GM12891 (cell line): ENCODE results near the gene DHRS4L2.
"Not testable (repeated sequence)": the region's sequence is repeated elsewhere in the genome, so short reads cannot be mapped to it uniquely, and the experiment has no call there.

Source experiments
- DNase-seq: peaks from one replicate; pipeline ENCODE4 v3.0.0; 2011; ENCODE audit warnings: low spot score; ENCODE audit not compliant: insufficient read length
- FAIRE-seq: peaks from 2 replicates; lab custom pipeline; 2011; peaks lifted over from hg19 to GRCh38; lab: Jason Lieb, UNC
- PAX5 ChIP-seq: IDR thresholded peaks from 2 replicates; pipeline ENCODE4 v1.6.1; 2011; ENCODE audit warnings: low read length, moderate library complexity, mild to moderate bottlenecking; ENCODE audit not compliant: insufficient read depth, severe bottlenecking
- POLR2A ChIP-seq: IDR thresholded peaks from 2 replicates; pipeline ENCODE4 v1.6.1; 2011; ENCODE audit warnings: low read depth, low read length, control low read depth
- POLR2AphosphoS5 ChIP-seq: IDR thresholded peaks from 2 replicates; pipeline ENCODE4 v1.6.1; 2011; ENCODE audit warnings: low read depth, low read length, control low read depth
- POU2F2 ChIP-seq: IDR thresholded peaks from 2 replicates; pipeline ENCODE4 v1.6.1; 2011; ENCODE audit warnings: low read depth, mild to moderate bottlenecking, control low read depth, low read length, moderate library complexity
- SPI1 ChIP-seq: IDR thresholded peaks from 2 replicates; pipeline ENCODE4 v1.6.1; 2011; ENCODE audit warnings: low read depth, low read length, control low read depth
- TAF1 ChIP-seq: IDR thresholded peaks from 2 replicates; pipeline ENCODE4 v1.6.1; 2011; ENCODE audit warnings: low read depth, low read length, control low read depth

DHRS4L2 gene

DNA sequence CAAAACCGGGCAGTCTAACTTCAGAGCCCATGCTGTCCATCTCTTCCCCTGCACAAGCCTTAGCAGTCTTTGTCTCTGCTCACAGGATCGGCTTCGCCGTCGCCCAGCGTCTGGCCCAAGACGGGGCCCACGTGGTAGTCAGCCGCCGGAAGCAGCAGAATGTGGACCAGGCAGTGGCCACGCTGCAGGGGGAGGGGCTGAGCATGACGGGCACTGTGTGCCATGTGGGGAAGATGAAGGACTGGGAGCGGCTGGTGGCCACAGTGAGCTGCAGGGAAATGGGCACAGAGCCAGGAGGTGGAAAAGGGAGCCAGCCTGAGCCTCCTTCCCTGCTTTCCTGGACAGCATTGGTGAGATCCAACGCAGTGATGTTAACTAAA, 48.9 kb downstream of the DHRS4L2 start:
- TF ChIP-seq TAF1 (no peak), POLR2AphosphoS5 (no peak), POU2F2 (no peak), SPI1 (no peak), PAX5 (no peak), POLR2A (no peak)
- DNase-seq (no peak), FAIRE-seq (no peak)

DNA sequence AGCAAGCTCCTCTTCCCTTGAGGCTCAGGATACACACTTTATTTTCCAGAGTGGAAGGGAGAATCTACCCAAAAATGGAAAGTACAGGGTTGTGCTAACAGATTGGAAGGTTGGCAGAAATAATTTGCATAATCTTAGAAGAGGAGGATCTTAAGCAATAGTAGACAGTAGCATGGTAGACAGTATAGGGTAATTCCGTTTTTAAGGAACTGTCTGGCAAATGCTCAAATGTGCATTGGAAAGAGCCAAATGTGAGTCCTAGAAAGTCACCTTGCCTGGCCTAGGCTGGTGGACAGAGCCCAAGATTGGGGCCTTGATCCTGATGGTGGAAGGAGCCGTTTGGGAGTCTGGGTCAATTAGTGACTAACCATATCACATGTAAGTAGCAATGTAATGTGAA, 50.0 kb downstream of the DHRS4L2 start:
- FAIRE-seq (no peak), DNase-seq (no peak)
- TF ChIP-seq POLR2A, result no peak
- no peak for TF ChIP-seq POU2F2
- TF ChIP-seq PAX5, result no peak
- no peak for TF ChIP-seq SPI1
- TF ChIP-seq TAF1, result no peak
- no peak for TF ChIP-seq POLR2AphosphoS5

DNA sequence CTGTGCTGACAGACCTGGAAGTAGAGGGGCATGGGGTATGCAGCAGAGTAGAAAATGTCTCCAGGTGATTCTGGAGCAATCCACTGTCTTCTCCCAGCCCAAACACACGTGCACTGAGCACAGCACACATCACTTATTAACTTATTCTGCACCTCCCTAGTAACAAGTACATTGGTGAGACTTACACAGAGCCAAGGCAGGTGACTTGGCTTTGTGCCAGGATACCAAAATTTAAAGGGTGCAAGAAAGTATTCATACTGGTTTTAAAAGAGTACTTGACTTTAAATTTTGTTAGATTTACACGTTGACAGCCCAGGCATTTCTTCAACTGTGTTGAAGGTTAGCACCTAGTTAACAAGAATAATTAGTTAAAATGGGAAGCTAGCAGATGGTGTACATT, 52.0 kb downstream of the DHRS4L2 start:
- TF ChIP-seq SPI1 (no peak), TAF1 (no peak), POLR2AphosphoS5 (no peak), POLR2A (no peak), PAX5 (no peak), POU2F2 (no peak)
- DNase-seq (no peak), FAIRE-seq (no peak)

DNA sequence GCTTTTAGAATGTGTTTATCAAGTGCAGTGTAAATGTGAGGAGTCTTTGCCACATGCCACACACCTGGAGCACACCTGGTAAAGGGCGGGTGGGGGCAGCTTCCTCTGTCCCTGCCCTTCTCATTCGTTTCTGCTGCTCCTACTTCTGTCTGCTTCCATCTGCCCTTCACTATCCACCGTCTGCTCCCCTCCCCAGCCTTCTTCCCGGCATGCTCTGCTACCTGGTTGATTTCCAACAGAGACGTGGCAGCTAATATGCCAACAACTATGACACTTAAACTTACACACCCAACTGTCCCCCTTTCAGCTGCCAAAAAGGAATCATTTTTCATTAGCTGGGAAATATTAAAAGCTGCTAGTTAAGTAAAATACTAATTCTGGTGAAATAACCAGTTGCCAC, 54.0 kb downstream of the DHRS4L2 start:
- no peak for FAIRE-seq
- DNase-seq, result no peak
- TF ChIP-seq POU2F2, result no peak
- TF ChIP-seq TAF1, result no peak
- no peak for TF ChIP-seq SPI1
- TF ChIP-seq POLR2AphosphoS5, result no peak
- no peak for TF ChIP-seq POLR2A
- TF ChIP-seq PAX5, result no peak

DNA sequence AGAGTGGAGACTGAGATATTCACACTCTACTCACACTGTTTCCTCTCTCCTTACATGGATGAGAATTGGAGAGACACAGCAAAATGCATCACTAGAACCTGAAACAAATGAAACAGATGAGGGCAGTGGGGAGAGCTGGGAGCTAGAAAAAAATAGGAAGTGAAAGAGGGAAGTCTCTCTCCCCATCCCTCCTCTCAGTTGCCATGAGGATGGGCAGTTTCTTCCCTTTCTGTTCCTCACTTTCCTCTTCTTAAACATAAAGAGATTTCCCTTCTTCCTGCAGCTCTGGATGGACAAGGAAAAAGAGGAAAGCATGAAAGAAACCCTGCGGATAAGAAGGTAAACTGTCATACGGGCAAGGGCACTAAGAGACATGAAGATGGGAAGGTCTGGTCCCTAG, 60.3 kb downstream of the DHRS4L2 start:
- not testable (repeated sequence) for DNase-seq, FAIRE-seq
- peak; percentile 87 for TF ChIP-seq SPI1

GRCh38 chr14:24050753-24051152, 62.0 kb downstream of the DHRS4L2 start:
- FAIRE-seq, DNase-seq: not testable (repeated sequence)

DNA sequence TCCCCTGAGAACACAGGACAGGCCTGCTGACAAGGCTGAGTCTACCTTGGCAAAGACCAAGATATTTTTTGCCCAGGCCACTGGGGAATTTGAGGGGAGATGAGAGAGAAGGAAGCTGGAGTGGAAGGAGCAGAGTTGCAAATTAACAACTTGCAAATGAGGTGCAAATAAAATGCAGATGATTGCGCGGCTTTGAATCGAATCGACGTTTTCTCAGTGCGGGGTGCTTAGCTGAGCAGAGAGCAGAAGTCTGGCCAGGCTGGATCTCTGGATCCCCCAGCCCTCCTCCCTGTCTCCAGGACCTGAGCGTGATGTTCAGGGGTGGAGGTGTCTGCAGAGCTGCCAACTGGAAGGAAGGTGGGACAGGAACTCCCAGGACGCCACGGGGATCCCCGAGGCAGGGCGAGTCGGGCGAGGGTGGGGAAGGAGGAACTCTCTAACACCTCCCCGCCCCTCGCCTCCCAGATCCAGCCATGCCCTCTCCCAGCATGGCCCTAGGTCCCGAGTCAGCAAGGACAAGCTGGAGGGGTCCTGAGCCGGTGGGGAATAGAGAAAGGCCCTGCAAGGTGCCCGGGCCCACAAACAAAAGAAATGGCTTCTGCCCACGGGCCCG, 62.6 kb downstream of the DHRS4L2 start:
- TF ChIP-seq POLR2AphosphoS5, result no peak
- no peak for TF ChIP-seq POU2F2
- FAIRE-seq (no peak), DNase-seq (peak; percentile 20)

GRCh38 chr14:24051789-24052655, 63.3 kb downstream of the DHRS4L2 start, which contains the start of gene CARMIL3:
TSS of gene CARMIL3 (plus strand) at chr14:24052009. CDS start at chr14:24052154, 145 bp downstream.
- peak; percentile 86 for DNase-seq
- no peak for TF ChIP-seq TAF1
- TF ChIP-seq PAX5, result no peak
- no peak for TF ChIP-seq SPI1
- no peak for TF ChIP-seq POU2F2
- no peak for TF ChIP-seq POLR2AphosphoS5
- no peak for TF ChIP-seq POLR2A
- FAIRE-seq, result peak; percentile 95

GRCh38 chr14:24052656-24053547, 64.2 kb downstream of the DHRS4L2 start:
- no peak for FAIRE-seq
- DNase-seq, result no peak
- TF ChIP-seq PAX5, result no peak
- TF ChIP-seq POLR2A, result no peak
- no peak for TF ChIP-seq POU2F2
- TF ChIP-seq POLR2AphosphoS5, result no peak
- no peak for TF ChIP-seq SPI1
- TF ChIP-seq TAF1, result no peak

- no peak for TF ChIP-seq TAF1
- FAIRE-seq (no peak), DNase-seq (peak; percentile 8)
These were observed 65.0 kb downstream of the DHRS4L2 start for GRCh38 chr14:24053548-24054323.
